ENCODE measurements around the gene DHRS3. TPM values are rescaled to one million over a fixed set of nuclear protein-coding genes. Genes with fewer than 3 reads are reported as not detected.
A peak's percentile ranks its signal among the peaks of the same experiment; 100 is the strongest.

The DHRS3 gene
- total and polyA plus RNA-seq, 2 of the 13 experiments (the other 11 are each of a cell fraction or from before 2014, with no cell fraction given) = 48.5 to 90.5 TPM

DNA sequence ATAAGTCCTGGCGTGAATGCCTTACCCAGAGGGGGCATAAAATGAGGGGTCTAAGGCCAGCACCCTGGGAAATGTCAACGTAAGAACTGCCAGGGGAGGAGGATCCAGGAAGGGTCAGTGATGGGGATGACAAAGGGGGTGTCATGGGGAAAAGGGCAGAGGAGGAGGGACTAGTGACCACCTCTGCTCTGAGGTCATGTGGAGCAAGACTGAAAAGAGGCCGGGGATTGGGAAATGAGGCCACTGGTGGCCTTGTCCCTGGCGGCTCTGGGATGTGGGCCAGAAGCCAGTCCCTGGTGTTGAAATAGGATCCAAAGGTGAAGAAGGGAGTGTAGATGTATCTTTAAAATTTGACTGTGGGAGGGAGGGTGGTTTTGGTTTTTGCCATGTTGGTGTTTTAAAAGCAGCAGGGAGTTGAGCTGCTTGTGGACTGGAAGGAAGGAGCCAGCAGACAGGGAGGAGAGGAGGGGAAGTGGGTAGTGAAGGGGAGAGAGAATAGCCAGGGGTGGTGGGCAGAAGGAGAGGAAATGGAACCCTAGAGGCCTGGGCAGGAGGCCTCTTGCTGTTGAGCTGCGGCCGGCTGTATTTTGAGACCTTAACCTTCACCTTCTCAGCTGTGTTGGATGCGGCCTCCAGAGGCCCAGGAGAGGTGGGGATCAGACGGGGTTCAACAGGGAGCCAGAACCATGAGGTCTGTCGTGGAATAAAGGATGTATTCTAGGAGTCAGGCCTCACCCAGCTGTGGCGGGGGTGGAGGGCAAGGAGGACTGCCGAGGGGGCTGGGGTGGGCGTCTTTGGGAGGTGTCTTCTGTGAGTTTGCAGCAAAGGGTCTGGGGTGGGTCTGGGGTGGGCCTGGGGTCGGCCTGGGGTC lies 92.5 kb downstream of the DHRS3 start (continued):
- TF ChIP-seq ZSCAN25 (CRISPR knock-in tag; IDR thresholded peaks at IDR 0.05) = peak; percentile 72; the same call in 1 of the 2 replicates
- peak; percentile 97 for TF ChIP-seq RXRA (CRISPR knock-in tag; IDR thresholded peaks at IDR 0.05)
- no peak for TF ChIP-seq SMARCE1 (IDR thresholded peaks at IDR 0.05; ENCODE audit: borderline replicate concordance)
- TF ChIP-seq SP1 (IDR thresholded peaks at IDR 0.05) = no peak
- no peak; the same call in 1 of the 2 replicates for TF ChIP-seq SP1 (CRISPR knock-in tag; IDR thresholded peaks at IDR 0.05)
- no peak for TF ChIP-seq ZNF83 (CRISPR knock-in tag; IDR thresholded peaks at IDR 0.05; ENCODE audit: borderline replicate concordance)
- TF ChIP-seq TMF1 (CRISPR knock-in tag; IDR thresholded peaks at IDR 0.05; ENCODE audit: low read depth) = no peak
- TF ChIP-seq ZNF615 (CRISPR knock-in tag; IDR thresholded peaks at IDR 0.05; ENCODE audit: borderline replicate concordance) = no peak
- TF ChIP-seq ZFP36 (IDR thresholded peaks at IDR 0.05; ENCODE audit: borderline replicate concordance, low read depth, low read length, partially characterized antibody) = no peak
- TF ChIP-seq SP4 (CRISPR knock-in tag; IDR thresholded peaks at IDR 0.05) = no peak; the same call in 1 of the 2 replicates
- no peak for TF ChIP-seq U2AF2 (IDR thresholded peaks at IDR 0.05; ENCODE audit: low read depth, low read length)
- TF ChIP-seq ZFY (CRISPR knock-in tag; IDR thresholded peaks at IDR 0.05) = peak; percentile 75
- TF ChIP-seq, protein P1, sequence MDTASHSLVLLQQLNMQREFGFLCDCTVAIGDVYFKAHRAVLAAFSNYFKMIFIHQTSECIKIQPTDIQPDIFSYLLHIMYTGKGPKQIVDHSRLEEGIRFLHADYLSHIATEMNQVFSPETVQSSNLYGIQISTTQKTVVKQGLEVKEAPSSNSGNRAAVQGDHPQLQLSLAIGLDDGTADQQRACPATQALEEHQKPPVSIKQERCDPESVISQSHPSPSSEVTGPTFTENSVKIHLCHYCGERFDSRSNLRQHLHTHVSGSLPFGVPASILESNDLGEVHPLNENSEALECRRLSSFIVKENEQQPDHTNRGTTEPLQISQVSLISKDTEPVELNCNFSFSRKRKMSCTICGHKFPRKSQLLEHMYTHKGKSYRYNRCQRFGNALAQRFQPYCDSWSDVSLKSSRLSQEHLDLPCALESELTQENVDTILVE (CRISPR knock-in tag; IDR thresholded peaks at IDR 0.05) = 0 out of 2 replicates have a peak, but pooled peaks have one; percentile 38
- TF ChIP-seq, protein P2, sequence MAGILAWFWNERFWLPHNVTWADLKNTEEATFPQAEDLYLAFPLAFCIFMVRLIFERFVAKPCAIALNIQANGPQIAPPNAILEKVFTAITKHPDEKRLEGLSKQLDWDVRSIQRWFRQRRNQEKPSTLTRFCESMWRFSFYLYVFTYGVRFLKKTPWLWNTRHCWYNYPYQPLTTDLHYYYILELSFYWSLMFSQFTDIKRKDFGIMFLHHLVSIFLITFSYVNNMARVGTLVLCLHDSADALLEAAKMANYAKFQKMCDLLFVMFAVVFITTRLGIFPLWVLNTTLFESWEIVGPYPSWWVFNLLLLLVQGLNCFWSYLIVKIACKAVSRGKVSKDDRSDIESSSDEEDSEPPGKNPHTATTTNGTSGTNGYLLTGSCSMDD (CRISPR knock-in tag; IDR thresholded peaks at IDR 0.05) = no peak
- TF ChIP-seq CHCHD3 (CRISPR knock-in tag; IDR thresholded peaks at IDR 0.05) = no peak
- TF ChIP-seq ZC3H4 (CRISPR knock-in tag; IDR thresholded peaks at IDR 0.05; ENCODE audit: borderline replicate concordance) = no peak
- no peak for TF ChIP-seq ZNF264 (CRISPR knock-in tag; IDR thresholded peaks at IDR 0.05)
- TF ChIP-seq ATRX (CRISPR knock-in tag; IDR thresholded peaks at IDR 0.05; ENCODE audit: borderline replicate concordance) = no peak
- TF ChIP-seq HOXA7 (CRISPR knock-in tag; IDR thresholded peaks at IDR 0.05) = no peak
- TF ChIP-seq, protein P3, sequence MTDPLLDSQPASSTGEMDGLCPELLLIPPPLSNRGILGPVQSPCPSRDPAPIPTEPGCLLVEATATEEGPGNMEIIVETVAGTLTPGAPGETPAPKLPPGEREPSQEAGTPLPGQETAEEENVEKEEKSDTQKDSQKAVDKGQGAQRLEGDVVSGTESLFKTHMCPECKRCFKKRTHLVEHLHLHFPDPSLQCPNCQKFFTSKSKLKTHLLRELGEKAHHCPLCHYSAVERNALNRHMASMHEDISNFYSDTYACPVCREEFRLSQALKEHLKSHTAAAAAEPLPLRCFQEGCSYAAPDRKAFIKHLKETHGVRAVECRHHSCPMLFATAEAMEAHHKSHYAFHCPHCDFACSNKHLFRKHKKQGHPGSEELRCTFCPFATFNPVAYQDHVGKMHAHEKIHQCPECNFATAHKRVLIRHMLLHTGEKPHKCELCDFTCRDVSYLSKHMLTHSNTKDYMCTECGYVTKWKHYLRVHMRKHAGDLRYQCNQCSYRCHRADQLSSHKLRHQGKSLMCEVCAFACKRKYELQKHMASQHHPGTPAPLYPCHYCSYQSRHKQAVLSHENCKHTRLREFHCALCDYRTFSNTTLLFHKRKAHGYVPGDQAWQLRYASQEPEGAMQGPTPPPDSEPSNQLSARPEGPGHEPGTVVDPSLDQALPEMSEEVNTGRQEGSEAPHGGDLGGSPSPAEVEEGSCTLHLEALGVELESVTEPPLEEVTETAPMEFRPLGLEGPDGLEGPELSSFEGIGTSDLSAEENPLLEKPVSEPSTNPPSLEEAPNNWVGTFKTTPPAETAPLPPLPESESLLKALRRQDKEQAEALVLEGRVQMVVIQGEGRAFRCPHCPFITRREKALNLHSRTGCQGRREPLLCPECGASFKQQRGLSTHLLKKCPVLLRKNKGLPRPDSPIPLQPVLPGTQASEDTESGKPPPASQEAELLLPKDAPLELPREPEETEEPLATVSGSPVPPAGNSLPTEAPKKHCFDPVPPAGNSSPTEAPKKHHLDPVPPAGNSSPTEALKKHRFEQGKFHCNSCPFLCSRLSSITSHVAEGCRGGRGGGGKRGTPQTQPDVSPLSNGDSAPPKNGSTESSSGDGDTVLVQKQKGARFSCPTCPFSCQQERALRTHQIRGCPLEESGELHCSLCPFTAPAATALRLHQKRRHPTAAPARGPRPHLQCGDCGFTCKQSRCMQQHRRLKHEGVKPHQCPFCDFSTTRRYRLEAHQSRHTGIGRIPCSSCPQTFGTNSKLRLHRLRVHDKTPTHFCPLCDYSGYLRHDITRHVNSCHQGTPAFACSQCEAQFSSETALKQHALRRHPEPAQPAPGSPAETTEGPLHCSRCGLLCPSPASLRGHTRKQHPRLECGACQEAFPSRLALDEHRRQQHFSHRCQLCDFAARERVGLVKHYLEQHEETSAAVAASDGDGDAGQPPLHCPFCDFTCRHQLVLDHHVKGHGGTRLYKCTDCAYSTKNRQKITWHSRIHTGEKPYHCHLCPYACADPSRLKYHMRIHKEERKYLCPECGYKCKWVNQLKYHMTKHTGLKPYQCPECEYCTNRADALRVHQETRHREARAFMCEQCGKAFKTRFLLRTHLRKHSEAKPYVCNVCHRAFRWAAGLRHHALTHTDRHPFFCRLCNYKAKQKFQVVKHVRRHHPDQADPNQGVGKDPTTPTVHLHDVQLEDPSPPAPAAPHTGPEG (CRISPR knock-in tag; IDR thresholded peaks at IDR 0.05) = no peak
- no peak for TF ChIP-seq SP2 (CRISPR knock-in tag; IDR thresholded peaks at IDR 0.05)
